OCI-LY7 (cell line): Measurements from ENCODE around the gene CADM2. TPM values are rescaled to one million over a fixed set of nuclear protein-coding genes. Genes with fewer than 3 reads are reported as not detected.

Experiments used
- BruUV-seq: library from RNA; stranded (reverse); fragments of 400-500 nt; replicated peaks from 2 replicates; lab custom pipeline; 2021; lab: Mats Ljungman, UMichigan
- CTCF ChIA-PET: fragments of 300-600 bp; sonication (Branson Sonifier 250); formaldehyde crosslinking; loops from one replicate; lab custom pipeline; 2022; ENCODE audit warnings: antibody characterized with exemption; ENCODE audit not compliant: unreplicated experiment; lab: Charles Lee
- POLR2A ChIA-PET: fragments of 300-600 bp; sonication (Branson Sonifier 250); formaldehyde crosslinking; loops from one replicate; lab custom pipeline; 2022; ENCODE audit warnings: antibody characterized with exemption; lab: Charles Lee
- DNase-seq: peaks from one replicate; pipeline ENCODE4 v3.0.0-alpha.2; 2015; ENCODE audit warnings: low spot score
- H2AFZ ChIP-seq: fragments of 200-600 bp; sonication (generic), shearing (Covaris generic); 2 replicates; pipeline ENCODE4 v1.6.1; 2014; ENCODE audit warnings: mild to moderate bottlenecking, antibody characterized with exemption, low read length, moderate library complexity
- H3K27ac ChIP-seq: fragments of 200-600 bp; sonication (generic); 2 replicates; pipeline ENCODE4 v1.5.1; 2014; ENCODE audit warnings: mixed run types, low read depth, mild to moderate bottlenecking, moderate library complexity, low read length, inconsistent platforms; ENCODE audit not compliant: poor library complexity, severe bottlenecking
- H3K36me3 ChIP-seq: fragments of 200-600 bp; sonication (generic); 2 replicates; pipeline ENCODE4 v1.6.1; 2014; ENCODE audit warnings: mild to moderate bottlenecking, antibody characterized with exemption, low read length, moderate library complexity, mixed read lengths; ENCODE audit not compliant: insufficient read depth
- H3K4me1 ChIP-seq: fragments of 200-600 bp; sonication (generic); 2 replicates; pipeline ENCODE4 v1.5.1; 2014; ENCODE audit warnings: mild to moderate bottlenecking, low read length; ENCODE audit not compliant: insufficient read depth, poor library complexity, severe bottlenecking
- H3K4me2 ChIP-seq: fragments of 200-600 bp; sonication (generic); 2 replicates; pipeline ENCODE4 v1.6.1; 2014; ENCODE audit warnings: mild to moderate bottlenecking, low read length
- H3K4me3 ChIP-seq: fragments of 200-600 bp; sonication (generic); 2 replicates; pipeline ENCODE4 v1.5.1; 2014; ENCODE audit warnings: mild to moderate bottlenecking, low read depth, low read length; ENCODE audit not compliant: poor library complexity, severe bottlenecking
- H3K79me2 ChIP-seq: fragments of 200-600 bp; sonication (generic); 2 replicates; pipeline ENCODE4 v1.6.1; 2016; ENCODE audit warnings: low read depth, mild to moderate bottlenecking, low read length, moderate library complexity, mixed read lengths; ENCODE audit not compliant: insufficient read depth
- H3K9me2 ChIP-seq: fragments of 200-600 bp; sonication (generic); 2 replicates; pipeline ENCODE4 v1.6.1; 2016; ENCODE audit warnings: mild to moderate bottlenecking, low read length, mixed read lengths; ENCODE audit not compliant: insufficient read depth
- H3K9me3 ChIP-seq: fragments of 200-600 bp; sonication (generic); 2 replicates; pipeline ENCODE4 v1.6.1; 2014; ENCODE audit warnings: mild to moderate bottlenecking, mixed run types, low read length, mixed read lengths
- H4K20me1 ChIP-seq: fragments of 200-600 bp; sonication (generic); 2 replicates; pipeline ENCODE4 v1.6.1; 2014; ENCODE audit warnings: mild to moderate bottlenecking, antibody characterized with exemption, low read length, moderate library complexity, mixed read lengths; ENCODE audit not compliant: insufficient read depth
- EZH2phosphoT487 ChIP-seq: fragments of 200-600 bp; sonication (generic); IDR thresholded peaks from 2 replicates; pipeline ENCODE4 v1.6.1; 2018; ENCODE audit warnings: low read depth, borderline replicate concordance, mild to moderate bottlenecking, mixed run types, antibody characterized with exemption, low read length, moderate library complexity, mixed read lengths
- intact Hi-C: fragments of 100-400 bp; cut with micrococcal nuclease; formaldehyde crosslinking; loops from one replicate; pipeline ENCODE4 v1.10.0; 2022; ENCODE audit not compliant: unreplicated experiment
- microRNA-seq: library from miRNA; unstranded; fragments of <30 nt; microRNA quantifications from one replicate; pipeline ENCODE4 v1.2.0, GENCODE V29; 2022; ENCODE audit warnings: borderline replicate concordance
- small RNA-seq: library from RNA; depleted of rRNA; stranded (forward); fragments of <200 nt; gene quantifications from one replicate; pipeline ENCODE3, GENCODE V24; 2014
- total RNA-seq, 2 experiments: library from RNA; depleted of rRNA in 1 of 2; stranded (reverse); fragments of >200 nt in 1 of 2; shearing (Covaris generic) in 1 of 2; gene quantifications; 2 replicates each; pipeline ENCODE4 v1.2.3, GENCODE V29; 2014 to 2022
- TF ChIP-seq, protein P1 (sequence below): fragments of 200-600 bp; sonication (generic); conservative IDR thresholded peaks from 2 replicates; pipeline ENCODE4 v1.5.1; 2014; ENCODE audit warnings: mild to moderate bottlenecking, antibody characterized with exemption, low read length, moderate library complexity, mixed read lengths

CADM2 gene
- total RNA-seq, 2 experiments from 2014 or later, result not detected

DNA sequence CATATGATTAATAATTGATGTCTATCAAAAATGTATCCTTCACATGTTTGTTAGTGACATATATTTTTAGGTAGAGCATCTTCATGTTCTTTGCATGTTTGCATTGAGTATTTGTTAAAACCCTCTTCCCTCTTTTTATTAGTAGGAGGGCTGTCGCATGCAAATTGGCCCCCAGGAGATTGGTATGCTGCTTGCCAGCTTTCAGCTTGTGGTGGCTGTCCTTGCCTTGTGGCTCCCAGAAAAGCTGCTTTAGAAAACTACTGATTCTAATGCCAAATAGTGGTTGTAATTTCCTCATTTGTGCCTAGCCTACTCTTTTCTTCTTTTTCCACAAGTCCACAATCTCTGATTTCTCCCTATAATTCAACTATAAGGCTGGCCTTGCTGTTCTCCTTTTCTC lies 1145.4 kb downstream of the CADM2 start:
- DNase-seq, result no peak
- Histone ChIP-seq H3K4me1 (no peaks in the 10 kb centered on the region), H3K9me3 (no peaks in the 10 kb centered on the region), H4K20me1 (no peaks in the 10 kb centered on the region), H3K4me3 (no peak overlapping the region), H3K36me3 (no peaks in the 10 kb centered on the region), H3K9me2 (no peaks in the 10 kb centered on the region), H3K4me2 (no peak overlapping the region), H2AFZ (no peak overlapping the region), H3K27ac (no peak overlapping the region), H3K79me2 (no peaks in the 10 kb centered on the region)
- no TSS peak for BruUV-seq
- CTCF ChIA-PET, result no interaction called here
- intact Hi-C loops, result no loop called here
- POLR2A ChIA-PET, result interaction anchor here (1.4 kb wide), 1 partner anchor 9 kb away, joined by 3 read pairs; no protein-coding TSS in a partner anchor
- TF ChIP-seq, protein P1, sequence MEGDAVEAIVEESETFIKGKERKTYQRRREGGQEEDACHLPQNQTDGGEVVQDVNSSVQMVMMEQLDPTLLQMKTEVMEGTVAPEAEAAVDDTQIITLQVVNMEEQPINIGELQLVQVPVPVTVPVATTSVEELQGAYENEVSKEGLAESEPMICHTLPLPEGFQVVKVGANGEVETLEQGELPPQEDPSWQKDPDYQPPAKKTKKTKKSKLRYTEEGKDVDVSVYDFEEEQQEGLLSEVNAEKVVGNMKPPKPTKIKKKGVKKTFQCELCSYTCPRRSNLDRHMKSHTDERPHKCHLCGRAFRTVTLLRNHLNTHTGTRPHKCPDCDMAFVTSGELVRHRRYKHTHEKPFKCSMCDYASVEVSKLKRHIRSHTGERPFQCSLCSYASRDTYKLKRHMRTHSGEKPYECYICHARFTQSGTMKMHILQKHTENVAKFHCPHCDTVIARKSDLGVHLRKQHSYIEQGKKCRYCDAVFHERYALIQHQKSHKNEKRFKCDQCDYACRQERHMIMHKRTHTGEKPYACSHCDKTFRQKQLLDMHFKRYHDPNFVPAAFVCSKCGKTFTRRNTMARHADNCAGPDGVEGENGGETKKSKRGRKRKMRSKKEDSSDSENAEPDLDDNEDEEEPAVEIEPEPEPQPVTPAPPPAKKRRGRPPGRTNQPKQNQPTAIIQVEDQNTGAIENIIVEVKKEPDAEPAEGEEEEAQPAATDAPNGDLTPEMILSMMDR, result no peak
- TF ChIP-seq EZH2phosphoT487, result no peak

DNA sequence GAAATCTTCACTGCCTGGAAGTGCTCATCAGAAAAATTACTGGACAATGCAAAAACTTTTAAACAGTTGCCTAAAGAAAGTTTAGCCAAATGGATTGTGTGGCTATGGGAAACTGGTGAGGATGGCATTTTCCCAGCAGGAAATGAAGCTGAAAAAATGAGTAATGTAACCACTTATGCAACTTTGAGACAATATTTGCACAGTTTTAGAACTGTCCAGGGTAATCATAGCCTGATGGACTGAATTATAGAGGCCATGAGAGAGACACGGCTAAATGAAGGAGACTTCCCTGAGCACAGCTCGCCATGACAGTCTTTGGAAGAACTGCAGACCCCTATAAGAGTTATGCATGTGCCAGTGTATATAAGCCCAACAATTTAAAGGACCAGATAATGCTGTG lies 1150.6 kb downstream of the CADM2 start:
- no TSS peak for BruUV-seq
- intact Hi-C loops, result no loop called here
- Histone ChIP-seq H3K9me3 (no peaks in the 10 kb centered on the region), H3K9me2 (no peaks in the 10 kb centered on the region), H3K79me2 (no peaks in the 10 kb centered on the region), H2AFZ (no peak overlapping the region), H3K4me1 (no peaks in the 10 kb centered on the region), H3K27ac (no peak overlapping the region), H4K20me1 (no peaks in the 10 kb centered on the region), H3K4me2 (no peak overlapping the region), H3K4me3 (no peak overlapping the region), H3K36me3 (no peaks in the 10 kb centered on the region)
- POLR2A ChIA-PET, result no interaction called here
- DNase-seq, result no peak
- TF ChIP-seq EZH2phosphoT487, result no peak
- TF ChIP-seq, protein P1, result no peak
- CTCF ChIA-PET, result no interaction called here

Small RNAs within 50 kb of the gene (microRNA-seq; reads per million reads assigned to microRNA genes)
- not detected for gene MIR5688

Small RNAs within 50 kb of the gene (small RNA-seq; reads per million reads assigned to genes)
- not detected for gene MIR5688
